ENCODE measurements around the gene KLHDC8A.
"Not testable (repeated sequence)": the region's sequence is repeated elsewhere in the genome, so short reads cannot be mapped to it uniquely, and the experiment has no call there.

Gene KLHDC8A

GRCh38 chr1:205298191-205298994 lies 58.3 kb downstream of the KLHDC8A start:
- no peak for DNase-seq (ENCODE audit: low read depth in 3 of 3)

DNA sequence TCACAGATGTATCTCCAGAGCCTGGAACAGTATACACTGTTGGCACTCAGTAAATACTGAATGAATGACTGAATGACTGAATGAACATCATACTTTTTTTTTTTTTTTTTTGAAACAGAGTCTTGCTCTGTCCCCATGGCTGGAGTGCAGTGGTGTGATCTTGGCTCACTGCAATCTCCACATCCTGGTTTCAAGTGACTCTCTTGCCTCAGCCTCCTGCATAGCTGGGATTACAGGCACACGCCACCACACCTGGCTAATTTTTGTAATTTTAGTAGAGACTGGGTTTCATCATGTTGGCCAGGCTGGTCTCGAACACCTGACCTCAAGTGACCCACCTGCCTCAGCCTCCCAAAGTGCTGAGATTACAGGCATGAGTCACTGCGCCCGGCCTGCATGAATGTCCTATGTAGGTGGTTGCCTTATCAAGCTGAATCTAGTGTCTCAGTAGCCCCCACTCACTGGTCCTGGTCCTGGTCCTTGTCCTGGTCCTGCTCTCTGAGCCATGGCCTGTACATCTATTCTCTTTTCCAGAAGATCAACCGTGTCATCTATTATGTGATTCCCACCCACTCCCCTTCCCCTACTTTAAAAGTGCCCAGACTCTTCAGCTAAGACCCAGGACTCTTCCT lies 59.1 kb downstream of the KLHDC8A start:
- not testable (repeated sequence) for DNase-seq (ENCODE audit: low read depth in 3 of 3)

- DNase-seq (ENCODE audit: low read depth in 3 of 3): no peak
Observed at GRCh38 chr1:205296154-205296553, 60.6 kb downstream of the KLHDC8A start.

DNA sequence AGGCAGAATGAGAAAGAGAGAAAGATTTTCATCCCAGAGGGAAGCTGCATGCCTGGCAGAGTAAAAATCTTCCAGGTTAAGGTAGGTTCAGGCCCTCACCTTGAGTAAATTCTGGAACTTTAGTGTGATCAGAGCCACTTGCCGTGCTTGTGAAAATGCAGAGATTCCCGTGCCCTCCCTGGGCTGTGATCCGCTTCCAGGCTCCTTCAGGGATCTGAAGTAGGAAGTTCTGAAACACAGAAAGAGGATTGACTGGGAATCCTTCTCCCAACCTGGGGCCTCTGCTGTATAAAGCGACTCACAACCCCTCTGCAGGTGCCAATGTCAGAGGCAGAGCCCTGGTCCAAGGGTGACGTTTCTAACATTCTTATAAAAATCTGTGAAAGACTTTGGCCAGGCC lies 61.8 kb downstream of the KLHDC8A start:
- no peak for DNase-seq (ENCODE audit: low read depth in 3 of 3)

GRCh38 chr1:205294175-205294917 lies 62.4 kb downstream of the KLHDC8A start:
- DNase-seq (ENCODE audit: low read depth in 3 of 3): no peak

- no peak for DNase-seq (ENCODE audit: low read depth in 3 of 3)
Observed at GRCh38 chr1:205293350-205294074, 63.2 kb downstream of the KLHDC8A start.

- no peak for DNase-seq (ENCODE audit: low read depth in 3 of 3)
Observed at GRCh38 chr1:205291596-205291995, 65.1 kb downstream of the KLHDC8A start.

GRCh38 chr1:205287767-205288559 lies 68.8 kb downstream of the KLHDC8A start:
- peak; percentile 39 to 70 (median 61) for DNase-seq (ENCODE audit: low read depth in 3 of 3)

GRCh38 chr1:205287076-205287475 lies 69.6 kb downstream of the KLHDC8A start:
- no peak for DNase-seq (ENCODE audit: low read depth in 3 of 3)

DNA sequence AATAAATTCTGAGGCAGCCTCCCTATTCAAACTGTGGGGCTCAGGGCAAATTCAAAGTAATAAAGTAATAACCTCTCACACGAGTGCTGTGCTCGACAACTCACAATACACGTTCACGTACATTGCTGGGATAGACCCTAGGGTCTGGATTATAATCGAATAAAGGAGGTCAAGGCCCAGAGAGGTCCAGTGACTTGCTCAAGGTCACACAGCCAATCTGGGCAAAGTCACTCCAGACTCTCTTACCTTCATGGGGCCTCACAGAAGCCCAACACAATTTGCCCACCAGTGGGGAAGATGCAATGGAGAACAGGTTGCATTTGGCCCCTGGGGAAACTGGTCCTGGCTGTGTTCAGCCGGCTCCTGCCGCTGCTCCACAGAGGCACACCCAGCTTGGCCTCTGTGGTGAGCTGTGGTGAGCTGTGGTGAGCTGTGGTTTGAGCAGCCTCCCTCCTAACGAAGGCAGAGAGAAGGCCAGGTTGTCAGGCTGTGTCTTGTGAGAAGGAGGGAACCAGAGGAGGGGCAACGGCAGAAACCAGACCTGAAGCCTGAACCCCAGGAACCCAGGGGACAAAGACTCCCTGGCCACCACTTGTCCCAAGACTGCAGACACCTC lies 70.3 kb downstream of the KLHDC8A start:
- peak; percentile 51 to 52 (median 52) for DNase-seq (ENCODE audit: low read depth in 3 of 3)

Data from stimulated activated CD4-positive, alpha-beta T cell treated with anti-CD3 and anti-CD28 coated beads, TNF-alpha, amount 100 ng/mL, for 48 hours (primary cell).